Neural progenitor cell (in vitro differentiated cells): ENCODE data around the gene METTL21C. TPM values are rescaled to one million over a fixed set of nuclear protein-coding genes. Genes with fewer than 3 reads are reported as not detected.

Experiments
- DNase-seq: peaks from one replicate; pipeline ENCODE4 v3.0.0-alpha.2; 2016; ENCODE audit warnings: low spot score
- H2AFZ ChIP-seq: fragments of 200-600 bp; sonication (generic); replicated peaks from 2 replicates; pipeline ENCODE4 v1.6.1; 2016; ENCODE audit warnings: antibody characterized with exemption
- H3F3A ChIP-seq: fragments of 200-600 bp; sonication (generic); 2 replicates; pipeline ENCODE4 v1.6.1; 2016; ENCODE audit warnings: antibody characterized with exemption, low read depth
- H3K27ac ChIP-seq: fragments of 200-600 bp; sonication (generic); 2 replicates; pipeline ENCODE4 v1.5.1; 2016; ENCODE audit warnings: mild to moderate bottlenecking
- H3K27me3 ChIP-seq: fragments of 200-600 bp; sonication (generic); 2 replicates; pipeline ENCODE4 v1.6.1; 2016; ENCODE audit warnings: mild to moderate bottlenecking, moderate library complexity
- H3K36me3 ChIP-seq: fragments of 200-600 bp; sonication (generic); 2 replicates; pipeline ENCODE4 v1.5.1; 2016
- H3K4me1 ChIP-seq: fragments of 200-600 bp; sonication (generic); 2 replicates; pipeline ENCODE4 v1.6.1; 2016; ENCODE audit warnings: mixed run types
- H3K4me2 ChIP-seq: fragments of 200-600 bp; sonication (generic); 2 replicates; pipeline ENCODE4 v1.6.1; 2016
- H3K4me3 ChIP-seq: fragments of 200-600 bp; sonication (generic); 2 replicates; pipeline ENCODE4 v1.5.1; 2016
- H3K79me2 ChIP-seq: fragments of 200-600 bp; sonication (generic); 2 replicates; pipeline ENCODE4 v1.6.1; 2016; ENCODE audit warnings: low read depth
- H3K9ac ChIP-seq: fragments of 200-600 bp; sonication (generic); 2 replicates; pipeline ENCODE4 v1.6.1; 2016
- H3K9me3 ChIP-seq: fragments of 200-600 bp; sonication (generic); 2 replicates; pipeline ENCODE4 v1.5.1; 2016; ENCODE audit warnings: low read depth
- H4K20me1 ChIP-seq: fragments of 200-600 bp; sonication (generic); 2 replicates; pipeline ENCODE4 v1.6.1; 2016; ENCODE audit warnings: low read depth
- H3K27ac Mint-ChIP-seq: 3 replicates; pipeline ENCODE4 v1.8.0; 2021; ENCODE audit warnings: mixed read lengths
- H3K27me3 Mint-ChIP-seq: 2 replicates; pipeline ENCODE4 v1.8.0; 2022; ENCODE audit warnings: low read depth, mild to moderate bottlenecking, inconsistent platforms, moderate library complexity, mixed read lengths; ENCODE audit not compliant: insufficient read depth
- H3K36me3 Mint-ChIP-seq: 3 replicates; pipeline ENCODE4 v1.8.0; 2021; ENCODE audit warnings: mixed read lengths
- H3K4me1 Mint-ChIP-seq: 3 replicates; pipeline ENCODE4 v1.8.0; 2021; ENCODE audit warnings: mixed read lengths
- H3K4me3 Mint-ChIP-seq: 3 replicates; pipeline ENCODE4 v1.8.0; 2021; ENCODE audit warnings: mild to moderate bottlenecking, moderate library complexity, mixed read lengths
- H3K9me3 Mint-ChIP-seq: 3 replicates; pipeline ENCODE4 v1.8.0; 2020; ENCODE audit warnings: mixed read lengths
- EZH2 ChIP-seq: fragments of 200-600 bp; sonication (generic); IDR thresholded peaks from 2 replicates; pipeline ENCODE4 v1.6.1; 2017; ENCODE audit warnings: antibody characterized with exemption, mild to moderate bottlenecking, moderate library complexity
- EZH2phosphoT487 ChIP-seq: fragments of 200-600 bp; sonication (generic); IDR thresholded peaks from 2 replicates; pipeline ENCODE4 v1.6.1; 2017; ENCODE audit warnings: antibody characterized with exemption
- total RNA-seq: library from RNA; depleted of rRNA; stranded (reverse); fragments of >200 nt; gene quantifications from 2 replicates; pipeline ENCODE4 v1.2.3, GENCODE V29; 2015; ENCODE audit warnings: low replicate concordance
- TF ChIP-seq, protein P1 (sequence below): fragments of 200-600 bp; sonication (generic); IDR thresholded peaks from 2 replicates; pipeline ENCODE4 v1.5.1; 2017; ENCODE audit warnings: antibody characterized with exemption, mild to moderate bottlenecking

Gene METTL21C
- total RNA-seq, 1 donor from 2014 or later: not detected

DNA sequence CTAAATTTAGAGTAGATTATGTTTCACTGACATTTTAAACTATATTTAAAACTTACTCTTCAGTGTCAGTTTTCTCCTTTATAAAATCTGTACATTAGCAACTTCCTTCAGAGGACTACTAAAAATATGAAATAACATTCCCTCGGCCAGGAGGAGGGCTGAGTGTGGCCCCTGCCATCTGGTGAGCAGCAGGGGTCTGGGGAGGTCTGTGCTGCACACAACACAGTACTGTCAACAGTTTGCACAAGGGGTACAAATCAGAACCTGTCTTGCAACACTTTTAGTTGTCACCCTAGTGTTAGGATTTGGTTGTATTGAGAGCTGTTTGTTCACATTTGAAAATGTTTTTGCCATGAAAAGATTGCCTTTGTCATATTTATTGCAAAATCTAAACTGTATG lies 49.1 kb downstream of the METTL21C start:
- Histone ChIP-seq H3K27ac (no peak overlapping the region), H2AFZ (no peak overlapping the region), H3K4me2 (no peak overlapping the region), H3K27me3 (no peaks in the 10 kb centered on the region), H3K4me3 (no peak overlapping the region), H3K36me3 (peaks cover 25% of the 10 kb centered on the region), H4K20me1 (no peaks in the 10 kb centered on the region), H3F3A (no peaks in the 10 kb centered on the region), H3K9ac (peak overlapping the region; percentile 27), H3K9me3 (no peaks in the 10 kb centered on the region), H3K79me2 (no peaks in the 10 kb centered on the region), H3K4me1 (no peaks in the 10 kb centered on the region)
- Mint-ChIP-seq H3K27ac (no peak overlapping the region), H3K4me3 (no peak overlapping the region), H3K27me3 (peaks cover 2% of the 10 kb centered on the region), H3K36me3 (peaks cover 14% of the 10 kb centered on the region), H3K4me1 (no peaks in the 10 kb centered on the region), H3K9me3 (no peaks in the 10 kb centered on the region)
- no peak for DNase-seq
- TF ChIP-seq, protein P1, sequence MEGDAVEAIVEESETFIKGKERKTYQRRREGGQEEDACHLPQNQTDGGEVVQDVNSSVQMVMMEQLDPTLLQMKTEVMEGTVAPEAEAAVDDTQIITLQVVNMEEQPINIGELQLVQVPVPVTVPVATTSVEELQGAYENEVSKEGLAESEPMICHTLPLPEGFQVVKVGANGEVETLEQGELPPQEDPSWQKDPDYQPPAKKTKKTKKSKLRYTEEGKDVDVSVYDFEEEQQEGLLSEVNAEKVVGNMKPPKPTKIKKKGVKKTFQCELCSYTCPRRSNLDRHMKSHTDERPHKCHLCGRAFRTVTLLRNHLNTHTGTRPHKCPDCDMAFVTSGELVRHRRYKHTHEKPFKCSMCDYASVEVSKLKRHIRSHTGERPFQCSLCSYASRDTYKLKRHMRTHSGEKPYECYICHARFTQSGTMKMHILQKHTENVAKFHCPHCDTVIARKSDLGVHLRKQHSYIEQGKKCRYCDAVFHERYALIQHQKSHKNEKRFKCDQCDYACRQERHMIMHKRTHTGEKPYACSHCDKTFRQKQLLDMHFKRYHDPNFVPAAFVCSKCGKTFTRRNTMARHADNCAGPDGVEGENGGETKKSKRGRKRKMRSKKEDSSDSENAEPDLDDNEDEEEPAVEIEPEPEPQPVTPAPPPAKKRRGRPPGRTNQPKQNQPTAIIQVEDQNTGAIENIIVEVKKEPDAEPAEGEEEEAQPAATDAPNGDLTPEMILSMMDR: no peak
- TF ChIP-seq EZH2: no peak
- no peak for TF ChIP-seq EZH2phosphoT487

DNA sequence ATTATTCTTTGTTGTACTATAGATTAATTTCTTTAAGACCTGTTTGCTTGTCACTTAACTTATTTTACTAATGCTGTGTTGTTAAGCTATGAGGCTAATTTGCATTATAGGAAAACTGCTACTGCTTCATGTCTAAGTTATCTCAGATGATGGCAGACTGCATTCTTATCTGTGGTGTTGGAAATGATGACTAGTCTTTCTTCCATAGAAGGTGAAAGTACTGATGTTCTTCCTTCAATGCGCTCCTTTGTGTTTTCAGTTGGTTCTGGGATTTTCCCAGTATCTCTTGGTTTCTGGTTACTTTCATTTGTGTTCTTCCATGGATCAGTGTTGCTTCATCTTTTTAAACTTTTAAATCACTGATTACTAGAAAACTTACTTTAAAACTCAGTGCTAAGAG lies 51.2 kb downstream of the METTL21C start:
- H3K4me1 ChIP-seq: no peaks in the 10 kb centered on the region
- no peak overlapping the region for H2AFZ ChIP-seq
- peaks cover 18% of the 10 kb centered on the region for H3K36me3 Mint-ChIP-seq
- no peaks in the 10 kb centered on the region for H3K4me1 Mint-ChIP-seq
- H3K27ac Mint-ChIP-seq: no peak overlapping the region
- peaks cover 15% of the 10 kb centered on the region for H3K36me3 ChIP-seq
- no peaks in the 10 kb centered on the region for H3F3A ChIP-seq
- no peaks in the 10 kb centered on the region for H4K20me1 ChIP-seq
- H3K27me3 ChIP-seq: no peaks in the 10 kb centered on the region
- no peaks in the 10 kb centered on the region for H3K9me3 Mint-ChIP-seq
- DNase-seq: no peak
- peaks cover 2% of the 10 kb centered on the region for H3K27me3 Mint-ChIP-seq
- TF ChIP-seq EZH2 (no peak), EZH2phosphoT487 (no peak)
- TF ChIP-seq, protein P1: no peak
- H3K27ac ChIP-seq: no peak overlapping the region
- H3K9me3 ChIP-seq: no peaks in the 10 kb centered on the region
- no peaks in the 10 kb centered on the region for H3K79me2 ChIP-seq
- no peak overlapping the region for H3K9ac ChIP-seq
- H3K4me3 Mint-ChIP-seq: no peak overlapping the region
- H3K4me2 ChIP-seq: no peak overlapping the region
- H3K4me3 ChIP-seq: no peak overlapping the region

DNA sequence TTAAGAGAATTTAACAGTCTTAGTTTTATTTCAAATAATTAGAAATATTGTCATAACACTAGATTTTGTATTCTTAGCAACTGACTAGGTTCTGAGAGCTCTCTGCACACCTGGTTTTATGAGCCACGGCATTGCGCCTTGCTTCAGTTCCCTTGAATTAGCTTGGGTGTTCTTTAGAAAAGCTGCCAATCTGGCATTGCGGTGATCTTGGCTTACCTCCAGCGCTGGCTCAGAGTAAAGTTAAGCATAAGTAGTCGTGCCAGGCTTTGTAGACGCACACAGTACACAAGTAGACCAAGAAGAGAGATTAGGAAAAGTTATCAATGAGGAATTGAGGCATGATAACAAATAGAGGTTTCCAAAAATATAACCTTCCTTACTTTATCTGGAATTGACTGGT lies 52.4 kb downstream of the METTL21C start:
- no peak for TF ChIP-seq EZH2
- TF ChIP-seq, protein P1: no peak
- TF ChIP-seq EZH2phosphoT487: no peak
- Histone ChIP-seq H3K27ac (no peak overlapping the region), H3F3A (no peaks in the 10 kb centered on the region), H2AFZ (no peak overlapping the region), H4K20me1 (no peaks in the 10 kb centered on the region), H3K4me1 (no peaks in the 10 kb centered on the region), H3K4me3 (no peak overlapping the region), H3K9ac (no peak overlapping the region), H3K4me2 (no peak overlapping the region), H3K36me3 (peaks cover 15% of the 10 kb centered on the region), H3K79me2 (no peaks in the 10 kb centered on the region), H3K9me3 (no peaks in the 10 kb centered on the region), H3K27me3 (no peaks in the 10 kb centered on the region)
- Mint-ChIP-seq H3K4me1 (no peaks in the 10 kb centered on the region), H3K36me3 (peaks cover 20% of the 10 kb centered on the region), H3K27ac (no peak overlapping the region), H3K27me3 (peaks cover 2% of the 10 kb centered on the region), H3K9me3 (no peaks in the 10 kb centered on the region), H3K4me3 (no peak overlapping the region)
- no peak for DNase-seq
